ENCODE results near the gene HOXC9.

The HOXC9 gene

DNA sequence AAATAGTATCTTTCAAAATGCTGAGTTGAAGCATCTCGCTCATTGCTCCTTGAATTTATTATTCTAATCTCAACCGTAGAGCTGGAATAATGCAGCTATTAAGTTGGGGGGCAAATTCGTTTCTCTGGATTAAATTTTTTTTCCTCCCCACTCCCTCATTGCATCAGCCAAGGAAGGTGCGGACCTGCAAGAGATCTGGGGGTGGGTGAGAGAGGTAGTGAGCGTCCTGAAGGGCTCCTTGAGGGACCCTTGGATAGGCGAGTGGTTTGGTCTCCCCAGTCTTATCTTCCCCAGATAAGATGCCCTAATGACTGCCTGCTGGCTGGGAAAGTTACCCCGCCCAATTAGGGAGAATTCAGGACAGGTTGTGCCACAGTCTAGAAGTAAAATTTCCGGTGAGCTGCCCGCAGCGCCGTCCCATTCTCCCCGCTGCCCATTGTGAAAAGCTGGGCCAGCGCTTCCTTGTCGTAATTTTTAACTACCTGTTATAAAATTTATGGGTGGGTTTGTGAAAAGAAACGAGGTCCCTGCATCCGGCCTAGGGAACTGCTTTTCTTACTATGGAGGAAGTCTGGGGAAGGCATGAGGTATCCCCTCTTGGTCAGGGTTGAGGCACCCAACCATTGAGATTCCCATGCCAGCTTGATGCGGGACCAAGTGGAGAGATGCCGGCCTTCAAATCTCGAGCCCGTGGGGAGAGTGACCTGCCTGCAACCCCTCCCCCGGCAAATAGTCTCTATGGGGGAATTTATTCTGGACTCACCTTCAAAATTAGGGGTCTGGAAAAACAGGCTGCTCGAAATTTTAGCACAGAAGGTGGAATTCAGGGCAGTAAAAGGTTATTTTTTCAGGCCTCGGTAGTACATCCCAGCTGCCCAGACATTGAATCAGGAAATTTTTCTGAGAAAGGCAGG is 15.3 kb downstream of the HOXC9 start:
- no peak for DNase-seq (ENCODE audit: low read depth in 2 of 2)

DNA sequence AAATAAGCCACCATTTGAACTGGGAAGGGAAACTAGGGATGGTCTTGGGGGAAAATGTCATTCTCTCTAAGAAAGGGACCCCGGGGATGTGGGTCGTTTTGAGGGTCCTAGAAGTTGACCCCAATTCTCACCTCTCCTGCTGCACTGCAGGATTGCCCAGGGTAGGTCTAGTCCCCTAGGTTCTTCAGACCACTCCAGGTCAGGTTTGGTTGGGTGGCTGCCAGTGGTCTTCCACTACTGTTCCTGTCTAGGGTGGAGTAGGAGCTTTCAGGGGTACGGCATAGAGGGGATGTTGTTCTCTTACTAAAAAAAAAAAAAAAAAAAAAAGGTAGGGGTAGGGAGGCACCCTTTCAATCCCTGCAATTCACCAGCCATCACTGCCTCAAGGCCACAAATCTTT is 16.1 kb downstream of the HOXC9 start:
- DNase-seq (ENCODE audit: low read depth in 2 of 2), result no peak

DNA sequence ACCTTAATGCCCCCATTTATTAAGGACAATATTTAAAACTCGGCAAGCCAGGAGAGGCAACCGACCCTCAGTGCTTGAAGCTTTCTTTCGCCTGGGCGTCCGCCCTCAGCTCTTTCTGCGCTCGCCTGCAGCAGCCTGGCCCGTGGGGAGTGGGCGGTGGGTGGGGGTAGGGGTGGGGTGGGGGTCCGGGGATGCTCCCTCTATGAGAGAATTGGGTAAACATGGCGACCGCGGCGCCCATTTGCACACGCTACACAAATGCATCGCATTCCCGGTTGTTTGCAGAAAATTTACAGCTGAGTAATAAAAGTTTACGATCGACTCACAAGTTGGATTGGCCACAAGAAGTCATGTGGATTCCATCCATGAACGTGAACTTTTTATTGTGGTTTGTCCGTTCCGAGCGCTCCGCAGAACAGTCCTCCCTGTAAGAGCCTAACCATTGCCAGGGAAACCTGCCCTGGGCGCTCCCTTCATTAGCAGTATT is 16.6 kb downstream of the HOXC9 start:
- no peak for DNase-seq (ENCODE audit: low read depth in 2 of 2)

DNA sequence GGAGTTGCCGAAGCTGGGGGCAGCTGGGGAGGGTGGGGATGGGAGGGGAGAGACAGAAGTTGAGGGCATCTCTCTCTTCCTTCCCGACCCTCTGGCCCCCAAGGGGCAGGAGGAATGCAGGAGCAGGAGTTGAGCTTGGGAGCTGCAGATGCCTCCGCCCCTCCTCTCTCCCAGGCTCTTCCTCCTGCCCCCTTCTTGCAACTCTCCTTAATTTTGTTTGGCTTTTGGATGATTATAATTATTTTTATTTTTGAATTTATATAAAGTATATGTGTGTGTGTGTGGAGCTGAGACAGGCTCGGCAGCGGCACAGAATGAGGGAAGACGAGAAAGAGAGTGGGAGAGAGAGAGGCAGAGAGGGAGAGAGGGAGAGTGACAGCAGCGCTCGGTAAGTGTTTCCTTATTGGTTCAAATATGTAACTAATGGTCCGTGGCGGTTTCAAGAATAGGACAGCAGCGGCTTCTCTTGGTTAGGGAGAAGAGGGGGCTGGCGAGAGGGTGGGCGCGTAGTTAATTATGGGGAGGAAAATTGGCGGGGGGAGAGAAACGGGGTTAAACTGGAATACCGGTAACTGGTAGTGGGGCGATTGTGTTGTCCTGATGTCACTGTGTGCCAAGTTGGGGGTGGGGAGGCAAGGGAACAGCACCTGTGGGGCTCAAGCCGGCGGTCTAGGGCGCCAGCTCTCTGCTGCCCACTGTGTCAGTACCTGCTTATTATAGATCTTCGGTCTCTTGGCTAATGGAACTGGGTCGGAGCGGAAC is 17.2 kb downstream of the HOXC9 start:
- DNase-seq (ENCODE audit: low read depth in 2 of 2), result no peak

DNA sequence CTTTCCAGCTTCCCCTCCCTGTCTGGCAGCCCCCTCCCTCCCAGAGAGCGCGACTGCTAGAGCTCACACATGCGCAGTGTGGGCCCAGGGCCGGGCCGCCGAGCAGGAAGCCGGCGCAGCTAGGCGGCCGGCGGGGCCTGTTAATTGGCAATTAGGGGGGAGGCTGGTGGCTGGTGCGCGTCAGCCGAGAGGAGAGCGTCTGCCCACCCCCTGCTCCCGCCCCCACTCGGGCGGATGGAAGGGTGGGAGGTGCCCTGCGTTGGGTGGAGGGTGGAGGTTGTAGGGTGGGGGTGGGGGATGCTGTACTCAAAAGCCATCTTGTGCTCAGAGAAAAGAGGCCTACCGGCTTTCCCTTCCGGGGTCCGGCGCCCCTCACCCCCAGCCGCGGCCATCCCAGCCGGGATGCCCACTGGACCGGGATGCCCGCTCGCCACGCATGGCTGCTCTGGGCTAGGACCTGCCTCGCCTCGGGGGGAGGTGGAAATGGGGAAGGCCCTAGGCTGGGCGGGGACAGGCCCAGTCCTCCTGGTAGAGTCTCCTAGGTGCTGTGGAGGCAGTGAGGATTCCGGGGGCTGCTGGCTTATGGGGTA is 18.0 kb downstream of the HOXC9 start:
- DNase-seq (ENCODE audit: low read depth in 2 of 2), result peak; percentile 56 to 62

DNA sequence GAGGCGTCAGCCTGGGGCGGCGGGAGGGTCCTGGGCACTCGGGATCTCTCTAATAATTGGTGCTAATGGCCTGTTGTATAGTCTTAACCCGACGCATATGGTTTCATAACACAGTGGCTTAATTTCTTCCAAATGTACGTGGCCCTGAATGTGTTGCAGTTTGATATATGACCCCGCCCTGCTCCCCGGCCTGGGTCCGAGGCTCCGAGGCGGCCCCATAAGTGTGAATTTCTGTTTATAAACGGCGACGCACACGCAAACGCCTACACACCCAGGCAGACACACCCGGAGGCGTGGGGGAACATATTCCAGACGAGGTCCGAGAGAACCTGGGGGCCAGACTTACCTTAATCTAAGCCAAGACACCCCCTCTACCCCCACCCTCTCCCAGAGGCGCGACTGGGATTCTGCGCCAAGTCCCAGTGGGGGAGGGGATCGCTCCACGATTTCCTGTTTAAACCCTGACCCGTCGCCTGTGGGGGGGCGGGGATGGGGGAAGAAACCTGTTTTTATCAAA is 18.6 kb downstream of the HOXC9 start:
- no peak for DNase-seq (ENCODE audit: low read depth in 2 of 2)

DNA sequence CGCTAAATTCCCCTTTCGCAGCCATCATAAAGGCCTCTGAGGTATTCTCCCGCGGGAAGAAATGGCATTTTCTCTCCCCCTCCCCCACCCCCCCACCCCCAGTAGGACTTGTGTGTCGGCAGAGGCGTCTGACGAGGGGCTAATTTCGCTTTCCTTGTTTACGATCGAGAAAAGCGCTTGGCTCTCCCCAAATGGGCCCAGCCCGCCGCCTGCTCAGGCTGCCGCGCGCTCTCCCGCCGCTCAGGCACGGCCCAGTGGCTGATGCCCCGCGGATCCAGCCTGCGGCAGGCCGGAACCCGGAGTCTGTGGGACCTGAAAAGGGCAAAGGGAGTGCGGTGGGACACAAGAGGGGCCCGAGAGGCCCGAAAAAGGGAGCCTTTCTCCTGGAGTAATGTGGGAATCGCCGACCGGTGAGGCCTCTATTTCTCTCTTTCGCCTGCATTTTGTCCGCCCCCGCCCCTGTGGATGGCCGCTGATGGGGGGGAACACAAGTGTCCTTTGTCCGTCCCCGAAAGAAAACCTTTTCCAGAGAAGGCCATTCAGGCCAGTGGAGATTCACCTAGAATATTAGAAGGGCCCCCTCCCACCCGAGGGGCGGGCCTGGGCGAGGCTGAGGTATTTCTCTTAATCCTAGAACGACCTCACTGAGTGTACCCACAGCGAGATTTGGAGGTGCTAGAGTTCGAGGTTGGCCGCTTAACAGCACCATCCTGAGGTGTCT is 19.3 kb downstream of the HOXC9 start:
- DNase-seq (ENCODE audit: low read depth in 2 of 2), result no peak

DNA sequence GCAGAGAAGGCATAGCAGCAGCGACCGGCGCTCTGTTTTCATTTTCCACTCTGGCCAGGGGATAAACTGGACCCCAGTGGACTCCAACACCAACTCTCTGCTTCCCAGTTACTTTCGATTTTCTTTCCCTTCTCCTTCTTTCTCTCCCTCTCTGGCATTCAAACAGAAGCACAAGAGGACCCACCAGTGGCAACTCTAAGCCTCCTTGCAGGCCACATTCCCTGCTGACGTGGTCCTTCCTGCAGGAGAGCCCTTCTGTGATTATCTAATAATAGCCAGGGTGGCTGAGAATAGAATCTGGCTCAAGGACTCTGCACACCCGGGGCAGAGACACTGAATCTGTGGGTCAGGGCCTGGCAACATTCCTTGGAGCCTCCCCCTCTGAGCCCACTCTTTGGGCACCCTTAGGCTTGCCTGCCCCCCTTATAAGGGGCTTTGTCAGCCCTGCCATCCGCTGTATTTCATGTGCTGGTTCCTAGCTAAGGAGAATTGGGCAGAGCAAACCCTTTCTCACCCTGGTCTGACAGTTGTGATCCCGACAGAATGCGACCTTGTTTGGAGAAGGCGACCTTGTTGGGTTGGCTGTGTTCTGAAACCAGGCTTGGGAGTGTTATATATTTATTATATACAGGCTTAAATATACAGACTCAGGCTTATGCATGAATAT is 20.1 kb downstream of the HOXC9 start:
- no peak for DNase-seq (ENCODE audit: low read depth in 2 of 2)

DNA sequence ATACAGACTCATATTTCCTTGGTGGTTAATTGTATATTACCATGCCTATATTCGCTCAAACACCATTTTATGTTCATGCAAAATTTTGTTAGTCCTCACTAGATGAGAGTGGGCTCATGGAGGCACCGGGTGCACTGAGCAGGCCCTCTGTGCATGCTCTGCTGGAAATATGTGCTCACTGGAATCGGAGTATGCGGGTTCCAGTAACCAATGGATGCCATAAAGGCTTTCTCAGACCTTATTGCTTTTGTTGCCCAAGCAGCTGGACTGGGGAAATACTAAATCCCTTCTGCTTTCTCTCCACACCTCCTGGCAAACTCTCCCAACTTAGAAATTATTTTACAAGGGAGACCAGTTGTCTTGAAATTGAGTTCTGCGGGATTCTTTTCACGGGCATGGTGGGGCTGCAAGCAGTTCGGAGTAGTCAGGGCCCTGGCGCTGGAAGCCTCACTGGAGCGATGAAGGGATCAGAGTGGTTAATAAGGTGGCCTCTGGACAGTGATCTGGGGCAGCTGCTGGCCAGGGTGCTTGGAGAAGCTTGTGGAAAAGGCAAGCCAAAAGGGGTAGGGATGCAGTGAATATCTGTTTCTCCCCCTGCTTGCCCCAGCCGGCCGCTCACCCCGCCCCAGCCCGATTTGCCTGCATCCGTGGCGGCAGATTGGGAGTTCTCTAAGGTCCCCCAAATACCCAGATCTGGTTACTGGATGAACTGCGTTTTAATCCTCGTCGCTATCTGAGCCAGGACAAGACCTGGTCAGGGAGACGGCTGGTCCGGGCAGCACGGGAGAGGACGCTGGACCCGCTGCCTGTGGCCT is 20.8 kb downstream of the HOXC9 start:
- no peak for DNase-seq (ENCODE audit: low read depth in 2 of 2)

DNA sequence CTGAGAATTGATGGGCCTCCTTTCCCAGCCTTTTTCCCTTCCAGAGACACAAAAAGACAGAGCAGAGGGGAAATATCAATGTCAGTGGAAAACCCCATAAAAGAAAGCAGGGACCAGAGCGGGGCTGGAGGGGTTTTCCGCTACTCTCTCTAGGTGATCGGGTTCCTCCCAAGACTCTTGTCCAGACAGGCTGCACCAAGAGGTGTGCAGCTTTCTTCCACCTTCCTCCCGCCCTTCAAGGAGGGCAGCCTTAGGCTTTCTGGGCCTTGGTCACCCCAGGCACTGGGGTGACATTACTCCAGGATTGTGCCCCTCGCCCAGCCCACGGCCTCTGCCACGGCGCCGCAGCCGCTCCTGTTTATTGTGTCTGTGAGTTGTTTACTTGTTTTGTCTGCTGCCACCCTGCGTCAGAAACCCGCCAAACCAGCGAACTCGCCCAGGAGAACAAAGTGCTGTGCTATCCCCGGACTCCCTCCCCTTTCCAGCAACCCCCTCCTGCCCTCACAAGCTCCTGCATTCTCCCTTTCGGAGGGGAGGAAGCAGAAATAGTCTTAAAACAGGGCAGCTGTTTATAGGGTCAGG is 21.6 kb downstream of the HOXC9 start:
- DNase-seq (ENCODE audit: low read depth in 2 of 2), result no peak

DNA sequence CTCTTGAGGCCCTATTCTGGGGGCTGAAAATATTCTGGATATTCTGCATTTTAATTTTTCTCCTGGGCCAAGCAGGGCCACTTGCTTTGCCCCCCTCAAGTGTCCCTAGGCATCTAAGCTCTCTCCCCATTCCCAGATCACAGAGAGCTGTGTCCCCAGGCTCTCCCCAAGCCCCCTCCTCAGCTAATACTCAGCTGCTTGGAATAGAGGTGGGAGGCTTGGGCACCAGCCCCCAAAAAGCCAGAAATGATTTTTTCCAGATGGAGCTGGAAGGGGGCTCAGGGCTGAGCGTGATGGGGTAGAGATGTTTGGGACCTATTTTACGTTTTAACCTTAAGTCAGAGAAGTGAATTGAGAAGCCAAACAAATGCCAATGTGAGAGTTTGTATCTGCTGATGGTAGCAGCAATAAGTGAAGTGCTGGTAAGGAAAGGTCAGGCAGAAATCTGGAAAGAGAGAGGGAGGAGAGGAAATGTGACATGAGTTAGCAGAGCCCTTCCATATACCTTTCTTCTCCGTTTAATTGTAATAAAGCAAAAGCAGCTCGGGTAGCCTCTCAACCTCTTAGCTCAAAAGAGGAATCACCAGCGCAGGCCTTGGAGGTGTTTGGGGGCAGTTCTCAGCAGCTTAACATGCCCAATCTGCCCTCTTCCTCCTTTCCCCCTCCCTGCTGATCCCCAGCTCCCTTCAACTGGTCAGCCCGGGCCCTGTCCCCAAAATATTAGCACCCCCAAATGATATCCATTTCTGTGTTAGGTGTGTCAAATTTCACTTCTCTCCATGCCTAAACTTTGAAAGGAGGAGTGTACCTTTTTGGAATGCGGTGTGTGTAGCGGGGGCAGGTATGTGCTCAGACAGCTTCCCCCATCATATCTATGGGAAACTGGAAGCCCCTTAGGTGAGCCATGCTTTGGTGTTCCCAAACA is 23.3 kb downstream of the HOXC9 start:
- no peak for DNase-seq (ENCODE audit: low read depth in 2 of 2)

DNA sequence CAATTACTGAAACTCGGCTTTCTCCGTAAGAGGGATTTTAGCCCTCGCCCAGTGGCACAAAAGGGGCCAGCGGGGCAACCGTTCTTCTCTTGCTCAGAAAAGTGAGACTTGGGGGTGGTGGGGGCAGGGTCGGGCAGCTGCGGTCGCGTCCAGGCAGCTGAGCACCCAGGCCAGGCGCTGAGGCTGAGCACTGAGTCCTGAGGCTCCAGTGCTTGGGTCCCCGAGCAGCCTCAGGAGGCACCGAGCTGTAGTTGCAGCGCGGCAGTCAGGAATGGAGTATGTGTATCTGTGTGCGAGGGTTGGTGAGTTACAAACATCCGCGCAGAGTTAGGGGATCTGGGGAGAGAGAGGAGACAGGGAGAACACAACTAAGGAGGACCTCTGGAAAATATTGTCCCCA is 24.2 kb downstream of the HOXC9 start:
- no peak for DNase-seq (ENCODE audit: low read depth in 2 of 2)

DNA sequence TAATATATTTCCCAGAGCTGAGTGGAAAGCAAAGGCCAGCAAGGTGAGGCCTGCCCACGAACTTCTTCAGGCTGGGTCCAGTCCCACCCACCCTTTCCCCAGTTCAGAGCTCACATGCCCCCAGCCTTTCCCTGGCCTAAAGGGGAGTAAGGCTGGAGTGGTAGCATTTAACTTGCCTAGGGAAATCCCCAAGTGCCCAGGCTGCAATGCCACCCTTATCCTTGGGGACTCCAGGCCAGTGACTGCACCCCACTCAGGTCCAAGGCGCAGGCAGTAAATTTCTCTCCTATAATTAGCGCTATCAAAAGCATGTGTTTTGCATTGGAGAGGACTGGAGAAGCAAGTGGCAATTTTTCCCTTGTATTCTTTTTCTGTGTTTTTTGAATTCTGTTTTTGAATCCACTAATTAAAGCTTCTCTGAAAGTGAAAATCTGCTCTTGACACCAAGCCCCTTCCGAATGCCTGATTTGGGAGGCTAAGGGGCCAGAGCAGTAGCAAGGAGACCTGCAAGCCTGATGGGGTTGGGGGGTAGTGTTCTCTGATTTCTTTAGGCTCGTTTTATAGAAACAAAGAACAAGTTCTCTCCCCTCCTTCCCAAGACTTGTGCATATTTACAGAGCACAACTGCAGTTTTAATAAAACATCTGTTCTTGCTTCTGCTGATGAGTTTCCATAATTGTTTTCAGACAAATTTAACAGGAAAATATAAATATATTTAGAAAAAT is 24.8 kb downstream of the HOXC9 start:
- DNase-seq (ENCODE audit: low read depth in 2 of 2), result no peak

DNA sequence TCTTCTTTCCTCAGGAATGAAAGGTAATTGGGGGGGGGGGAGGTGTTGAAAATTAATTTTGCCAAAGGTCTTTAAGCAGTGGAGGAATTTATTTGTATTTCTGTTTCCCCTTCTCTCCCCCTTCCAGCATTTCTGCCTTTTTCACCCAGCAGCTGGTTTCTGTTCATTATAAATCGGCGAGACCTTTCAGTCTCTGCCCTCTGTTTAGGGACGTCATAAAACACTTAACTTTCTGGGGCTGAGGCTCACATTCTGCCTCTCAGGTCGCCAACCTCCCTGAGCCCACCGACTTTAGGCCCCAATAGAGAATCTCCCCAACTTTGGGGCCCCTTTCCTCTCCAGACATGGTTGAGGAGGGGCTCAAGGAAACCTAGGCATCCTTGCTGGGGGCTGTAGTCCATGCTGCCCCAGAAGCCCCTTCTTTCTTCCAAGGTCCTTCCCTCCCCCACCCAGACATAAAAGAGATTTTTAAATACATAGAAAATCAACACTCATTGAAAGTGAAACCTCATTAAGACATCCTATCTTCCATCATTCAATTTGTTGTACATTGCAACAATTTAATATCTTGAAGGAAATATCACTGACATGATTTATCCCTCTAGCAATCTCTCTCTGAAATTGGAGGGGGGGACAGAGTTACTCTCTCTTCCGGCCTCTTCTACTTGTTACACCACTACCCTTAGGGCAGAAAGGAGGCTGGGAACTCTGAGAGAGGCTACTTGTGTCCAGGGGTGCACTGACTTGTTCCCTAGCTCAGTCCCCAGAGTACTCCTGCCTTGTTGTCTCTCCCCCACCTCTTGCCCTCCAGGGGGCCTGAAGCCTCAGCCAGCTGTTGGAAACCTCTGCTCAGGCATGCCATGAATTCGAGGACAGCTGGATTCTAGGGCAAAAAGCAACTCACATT is 25.8 kb downstream of the HOXC9 start:
- DNase-seq (ENCODE audit: low read depth in 2 of 2), result no peak

DNA sequence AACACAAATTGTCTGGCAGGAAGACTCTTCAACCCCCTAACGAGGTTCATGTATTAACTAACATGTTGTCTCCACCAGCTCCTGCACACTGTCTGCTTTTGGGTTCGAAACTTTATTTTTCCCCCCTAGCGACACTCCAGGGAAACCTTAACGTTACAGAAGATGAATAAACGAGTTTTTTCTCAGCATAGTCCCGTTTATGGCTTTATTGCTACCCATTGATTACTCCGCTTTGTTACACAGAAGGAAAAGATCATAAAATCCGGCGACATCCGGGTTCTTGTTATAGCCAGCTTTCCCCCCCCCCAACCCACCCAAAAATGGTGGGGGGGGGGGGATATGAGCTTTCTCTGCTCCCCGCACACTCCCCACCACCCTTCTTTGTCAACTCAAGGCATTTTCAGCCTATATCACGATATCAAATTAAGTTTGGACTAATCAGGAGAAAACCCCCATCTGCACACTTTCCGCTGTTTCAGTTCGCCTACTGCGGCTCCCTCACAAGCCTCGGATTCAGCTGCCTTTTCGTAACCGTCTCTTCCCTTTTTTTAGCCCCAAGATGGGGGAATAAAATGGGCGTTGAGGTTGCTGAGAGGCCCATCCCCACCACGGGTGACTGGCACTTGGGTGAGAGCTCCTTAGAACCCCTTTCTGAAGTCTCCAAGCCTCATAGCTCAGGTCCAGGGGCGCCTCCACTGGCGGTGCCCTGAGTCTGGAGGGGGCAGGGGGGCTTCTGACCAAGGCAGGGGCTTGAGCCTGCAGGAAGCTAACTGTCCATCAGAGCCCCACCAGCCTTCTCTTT is 26.9 kb downstream of the HOXC9 start:
- no peak for DNase-seq (ENCODE audit: low read depth in 2 of 2)

DNA sequence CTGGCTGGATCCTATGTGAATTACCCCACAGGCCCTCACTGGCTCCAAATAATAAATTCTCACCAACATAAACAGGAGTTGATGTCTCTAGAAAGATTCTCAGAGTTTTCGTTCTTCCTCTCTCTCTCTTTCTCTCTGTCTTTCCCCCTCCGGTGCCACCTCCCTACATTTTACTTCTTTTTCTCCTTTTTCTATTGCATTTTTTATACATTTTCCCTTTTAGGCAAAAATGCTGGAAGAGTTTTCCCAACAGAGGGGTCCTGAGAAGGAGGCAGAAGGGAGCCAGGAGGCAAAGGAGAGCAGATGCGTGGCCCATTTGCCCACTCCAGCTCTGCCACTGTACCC is 27.5 kb downstream of the HOXC9 start:
- no peak for DNase-seq (ENCODE audit: low read depth in 2 of 2)

Data from stimulated activated CD8-positive, alpha-beta memory T cell treated with anti-CD3 and anti-CD28 coated beads, Interleukin-2, amount 100 ng/mL, for 48 hours (primary cell).